Peyer's patch (tissue), 4 donors: ENCODE results near the gene RBBP8NL.

Source experiments
- POLR2A ChIP-seq, 2 donors: fragments of 450-650 bp; IDR thresholded peaks; one replicate each; pipeline ENCODE4 v1.5.1; 2017; ENCODE audit warnings: antibody characterized with exemption in 2 of 2, mild to moderate bottlenecking in 2 of 2, moderate library complexity in 2 of 2
- TF ChIP-seq, protein P1 (sequence below), 6 experiments: fragments of 450-650 bp in 4 of 6; fragments of 200-600 bp in 2 of 6; sonication (generic) in 1 of 6; IDR thresholded peaks; one replicate each; pipeline ENCODE4 v1.5.1; 2017 to 2019; ENCODE audit warnings: antibody characterized with exemption in 6 of 6, mild to moderate bottlenecking in 3 of 6, moderate library complexity in 1 of 6

DNA sequence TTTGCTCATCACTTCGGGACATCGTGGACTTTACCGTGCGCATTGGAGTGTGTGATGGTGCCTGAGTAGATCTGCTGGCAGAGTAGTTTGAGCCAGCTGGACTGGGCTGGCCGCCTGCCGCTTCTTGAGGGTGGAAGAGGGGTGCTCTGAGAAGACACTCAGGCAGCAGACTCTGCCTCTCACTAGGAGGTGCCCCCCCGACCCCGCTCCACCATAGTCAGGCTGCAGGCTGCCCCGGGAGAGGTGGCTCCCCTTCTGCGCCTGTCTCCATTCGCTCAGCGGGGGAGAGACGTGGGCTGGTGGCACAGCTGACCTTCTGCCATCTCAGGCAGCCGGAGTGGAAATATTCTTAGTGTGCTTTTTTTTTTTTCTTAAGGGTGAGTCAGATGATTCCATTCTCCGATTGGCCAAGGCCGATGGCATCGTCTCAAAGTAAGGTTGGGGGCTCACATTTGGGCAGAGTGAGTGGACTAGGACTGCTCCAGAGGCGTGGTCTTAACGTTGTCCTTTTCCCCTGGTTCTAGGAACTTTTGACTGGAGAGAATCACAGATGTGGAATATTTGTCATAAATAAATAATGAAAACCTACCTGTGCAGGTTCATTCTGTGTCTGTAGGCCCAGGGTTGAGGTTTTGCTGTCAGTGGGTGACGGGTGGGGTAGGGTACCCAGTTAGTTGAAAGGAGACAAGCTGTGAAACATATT, 39.3 kb downstream of the RBBP8NL start:
- TF ChIP-seq, protein P1, sequence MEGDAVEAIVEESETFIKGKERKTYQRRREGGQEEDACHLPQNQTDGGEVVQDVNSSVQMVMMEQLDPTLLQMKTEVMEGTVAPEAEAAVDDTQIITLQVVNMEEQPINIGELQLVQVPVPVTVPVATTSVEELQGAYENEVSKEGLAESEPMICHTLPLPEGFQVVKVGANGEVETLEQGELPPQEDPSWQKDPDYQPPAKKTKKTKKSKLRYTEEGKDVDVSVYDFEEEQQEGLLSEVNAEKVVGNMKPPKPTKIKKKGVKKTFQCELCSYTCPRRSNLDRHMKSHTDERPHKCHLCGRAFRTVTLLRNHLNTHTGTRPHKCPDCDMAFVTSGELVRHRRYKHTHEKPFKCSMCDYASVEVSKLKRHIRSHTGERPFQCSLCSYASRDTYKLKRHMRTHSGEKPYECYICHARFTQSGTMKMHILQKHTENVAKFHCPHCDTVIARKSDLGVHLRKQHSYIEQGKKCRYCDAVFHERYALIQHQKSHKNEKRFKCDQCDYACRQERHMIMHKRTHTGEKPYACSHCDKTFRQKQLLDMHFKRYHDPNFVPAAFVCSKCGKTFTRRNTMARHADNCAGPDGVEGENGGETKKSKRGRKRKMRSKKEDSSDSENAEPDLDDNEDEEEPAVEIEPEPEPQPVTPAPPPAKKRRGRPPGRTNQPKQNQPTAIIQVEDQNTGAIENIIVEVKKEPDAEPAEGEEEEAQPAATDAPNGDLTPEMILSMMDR (IDR thresholded peaks at IDR 0.05) = no peak
- TF ChIP-seq POLR2A (IDR thresholded peaks at IDR 0.05) = no peak
